ENCODE measurements around the gene PLVAP. TPM values are rescaled to one million over a fixed set of nuclear protein-coding genes. Genes with fewer than 3 reads are reported as not detected.

PLVAP gene
- total and polyA plus RNA-seq, 5 donors from 2014 or later: not detected

DNA sequence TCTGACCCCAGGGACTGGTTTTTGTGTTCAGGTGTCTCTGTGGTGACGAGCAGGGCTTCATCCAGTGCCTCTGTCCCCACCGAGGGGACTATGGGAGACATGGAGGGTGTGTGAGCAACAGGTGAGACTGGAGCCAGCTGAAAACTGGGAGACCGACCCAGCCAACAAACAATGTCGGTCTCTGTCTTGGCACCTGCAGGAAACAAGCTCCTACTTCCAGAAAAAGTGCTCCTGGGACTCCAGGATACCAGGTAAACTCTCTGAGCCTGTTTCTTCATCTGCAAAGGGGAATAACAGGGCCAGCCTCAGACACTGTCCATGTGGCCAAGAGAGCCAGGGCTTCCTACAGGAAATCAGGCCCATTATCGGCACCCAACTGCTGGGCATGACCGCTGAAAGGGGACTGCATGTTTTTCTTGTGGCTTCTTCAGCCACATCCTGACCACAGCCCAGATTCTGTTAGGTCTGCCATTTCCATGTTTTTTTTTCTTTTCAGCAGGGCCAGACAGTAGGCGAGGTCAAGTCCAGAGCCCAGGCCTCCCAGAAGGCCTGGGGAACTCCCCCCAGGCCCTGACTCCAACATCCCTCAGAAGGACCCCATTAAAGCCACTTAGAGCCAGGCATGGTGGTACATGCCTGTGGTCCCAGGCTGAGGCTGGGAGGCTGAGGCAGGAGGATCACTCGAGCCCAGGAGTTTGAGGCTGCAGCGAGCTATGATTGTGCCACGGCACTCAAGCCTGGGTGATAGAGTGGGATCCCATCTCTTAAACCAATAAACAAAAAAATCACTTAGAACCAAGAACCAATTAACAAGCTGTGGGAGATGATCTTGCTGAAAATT lies 29.1 kb upstream of the PLVAP start:
- DNase-seq: peak in 1 of 3 donors; percentile 49
- H3K4me3 ChIP-seq (ENCODE audit: low read depth, low read length): peak overlapping the region; percentile 90

DNA sequence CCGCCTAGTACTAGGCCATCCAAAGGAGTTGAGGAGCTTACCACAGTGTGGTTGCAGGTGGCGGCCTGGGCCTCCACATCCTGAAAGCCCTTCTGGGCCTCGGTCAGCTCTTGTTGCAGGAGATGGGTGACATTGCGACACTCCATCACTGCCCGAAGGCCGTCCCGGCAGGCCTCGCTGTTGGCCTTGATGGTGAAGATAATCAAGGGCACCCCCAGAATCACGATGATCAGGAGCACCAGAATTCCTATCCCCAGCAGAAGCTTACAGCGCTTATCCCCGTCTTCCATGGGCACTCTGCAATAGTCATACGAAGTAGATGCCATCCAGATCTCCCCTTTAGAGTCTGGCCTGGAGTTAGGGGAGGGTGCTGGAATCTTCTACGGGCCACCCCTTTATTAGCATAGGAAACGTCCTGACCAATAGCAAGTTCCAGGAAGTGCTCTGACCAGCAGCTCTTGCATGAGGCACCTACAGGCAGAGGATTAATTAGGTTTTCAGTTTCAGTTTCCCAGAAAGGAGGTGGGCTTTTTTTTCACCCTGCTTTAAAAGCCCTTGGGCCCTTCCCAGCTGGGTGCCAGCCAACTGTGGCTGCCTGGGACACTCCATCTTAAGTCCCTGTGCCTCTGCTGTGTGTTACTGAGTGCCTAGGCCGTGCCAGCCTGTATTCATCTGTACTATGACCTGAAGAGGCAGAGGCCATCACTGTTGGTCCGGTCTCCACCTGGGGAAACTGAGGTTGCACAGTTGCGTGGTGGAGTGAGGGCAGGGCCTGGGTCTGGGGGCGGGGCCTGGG lies 28.3 kb upstream of the PLVAP start, which contains the start of gene BST2:
Gene BST2 (minus strand): TSS at position 381 of the 796 bp plus-strand sequence. CDS start 55 bp downstream, at position 326.
- Histone ChIP-seq H3K4me1 (ENCODE audit: control insufficient read depth, insufficient read depth, low read length, poor library complexity, severe bottlenecking) (peaks cover 44% of the 10 kb centered on the region), H3K4me3 (ENCODE audit: low read depth, low read length) (peak within 1 kb of the TSS; percentile 90), H3K27ac (ENCODE audit: insufficient read depth, low read length, poor library complexity, severe bottlenecking) (peak within 1 kb of the TSS; percentile 87), H3K36me3 (ENCODE audit: control insufficient read depth, insufficient read depth, low read length) (peaks cover 7% of the 10 kb centered on the region), H3K9me3 (ENCODE audit: control insufficient read depth in 2 of 2, low read length in 2 of 2) (no peaks in the 10 kb centered on the region), H3K27me3 (ENCODE audit: control insufficient read depth, insufficient read depth, low read length) (no peaks in the 10 kb centered on the region)
- ATAC-seq (ENCODE audit: low read depth in 2 of 2) (peak; percentile 83 to 85), DNase-seq (peak; percentile 56 to 85 (median 59))
- Mint-ChIP-seq H3K27me3 (no peaks in the 10 kb centered on the region), H3K9me3 (no peaks in the 10 kb centered on the region), H3K4me3 (peak within 1 kb of the TSS; percentile 93 to 99 (median 94)), H3K36me3 (no peaks in the 10 kb centered on the region), H3K4me1 (peaks cover 10 to 48% (median 13%) of the 10 kb centered on the region in 4 donors), H3K27ac (peak within 1 kb of the TSS; percentile 89 to 98 (median 93))

More for the DNA sequence above, 29.1 kb upstream of the PLVAP start:
- no peaks in the 10 kb centered on the region for H3K27me3 Mint-ChIP-seq
- H3K4me1 Mint-ChIP-seq: peaks cover 10 to 48% (median 13%) of the 10 kb centered on the region in 4 donors
- H3K36me3 ChIP-seq (ENCODE audit: control insufficient read depth, insufficient read depth, low read length): peaks cover 9% of the 10 kb centered on the region
- no peaks in the 10 kb centered on the region for H3K9me3 Mint-ChIP-seq
- no peaks in the 10 kb centered on the region for H3K27me3 ChIP-seq (ENCODE audit: control insufficient read depth, insufficient read depth, low read length)
- H3K27ac Mint-ChIP-seq: peak overlapping the region; percentile 93 to 98 (median 94)
- H3K4me1 ChIP-seq (ENCODE audit: control insufficient read depth, insufficient read depth, low read length, poor library complexity, severe bottlenecking): peaks cover 44% of the 10 kb centered on the region
- H3K27ac ChIP-seq (ENCODE audit: insufficient read depth, low read length, poor library complexity, severe bottlenecking): peak overlapping the region; percentile 87
- peak in 1 of 2 donors; percentile 18 for ATAC-seq (ENCODE audit: low read depth in 2 of 2)
- no peaks in the 10 kb centered on the region for H3K36me3 Mint-ChIP-seq
- H3K4me3 Mint-ChIP-seq: peak overlapping the region; percentile 93 to 99 (median 94)
- no peaks in the 10 kb centered on the region for H3K9me3 ChIP-seq (ENCODE audit: control insufficient read depth in 2 of 2, low read length in 2 of 2)

DNA sequence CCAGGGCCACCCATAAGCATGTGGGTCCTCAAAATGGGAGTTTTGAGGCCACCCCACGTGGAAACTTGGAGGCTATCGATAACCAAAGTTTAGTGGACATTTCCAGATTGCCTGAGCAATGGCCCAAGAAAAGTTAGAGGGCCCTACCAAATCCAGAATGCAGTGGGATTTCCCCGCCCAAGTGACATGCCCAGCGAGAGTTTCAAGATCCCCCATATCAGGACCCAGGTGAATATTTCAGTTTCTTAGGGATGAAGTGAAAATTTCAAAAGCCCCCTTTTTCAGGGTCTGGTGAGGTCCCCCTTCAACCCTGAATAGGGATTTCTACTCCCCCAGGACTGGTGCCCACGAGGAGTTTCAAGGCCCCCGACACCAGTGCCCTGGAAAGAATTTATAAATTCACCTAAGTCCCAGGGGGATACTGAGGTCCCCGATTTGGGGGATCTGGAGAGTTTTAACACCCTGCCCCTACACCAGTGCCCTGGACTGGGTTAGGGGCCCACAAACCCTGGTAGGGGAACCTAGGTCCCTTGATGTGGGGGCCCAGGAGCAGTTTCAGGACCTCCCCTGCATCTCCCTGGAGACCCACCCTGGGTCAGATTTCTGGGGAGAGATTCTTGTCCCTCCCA lies 27.6 kb upstream of the PLVAP start:
- peak overlapping the region; percentile 93 to 99 (median 94) for H3K4me3 Mint-ChIP-seq
- H3K27ac ChIP-seq (ENCODE audit: insufficient read depth, low read length, poor library complexity, severe bottlenecking): peak overlapping the region; percentile 87
- H3K9me3 ChIP-seq (ENCODE audit: control insufficient read depth in 2 of 2, low read length in 2 of 2): no peaks in the 10 kb centered on the region
- ATAC-seq (ENCODE audit: low read depth in 2 of 2): no peak
- no peaks in the 10 kb centered on the region for H3K9me3 Mint-ChIP-seq
- no peaks in the 10 kb centered on the region for H3K27me3 Mint-ChIP-seq
- H3K27ac Mint-ChIP-seq: peak overlapping the region; percentile 89 to 98 (median 93)
- DNase-seq: no peak
- H3K27me3 ChIP-seq (ENCODE audit: control insufficient read depth, insufficient read depth, low read length): no peaks in the 10 kb centered on the region
- peaks cover 44% of the 10 kb centered on the region for H3K4me1 ChIP-seq (ENCODE audit: control insufficient read depth, insufficient read depth, low read length, poor library complexity, severe bottlenecking)
- H3K36me3 ChIP-seq (ENCODE audit: control insufficient read depth, insufficient read depth, low read length): peaks cover 7% of the 10 kb centered on the region
- peak overlapping the region; percentile 90 for H3K4me3 ChIP-seq (ENCODE audit: low read depth, low read length)
- H3K4me1 Mint-ChIP-seq: peaks cover 10 to 47% (median 13%) of the 10 kb centered on the region in 4 donors
- H3K36me3 Mint-ChIP-seq: no peaks in the 10 kb centered on the region

DNA sequence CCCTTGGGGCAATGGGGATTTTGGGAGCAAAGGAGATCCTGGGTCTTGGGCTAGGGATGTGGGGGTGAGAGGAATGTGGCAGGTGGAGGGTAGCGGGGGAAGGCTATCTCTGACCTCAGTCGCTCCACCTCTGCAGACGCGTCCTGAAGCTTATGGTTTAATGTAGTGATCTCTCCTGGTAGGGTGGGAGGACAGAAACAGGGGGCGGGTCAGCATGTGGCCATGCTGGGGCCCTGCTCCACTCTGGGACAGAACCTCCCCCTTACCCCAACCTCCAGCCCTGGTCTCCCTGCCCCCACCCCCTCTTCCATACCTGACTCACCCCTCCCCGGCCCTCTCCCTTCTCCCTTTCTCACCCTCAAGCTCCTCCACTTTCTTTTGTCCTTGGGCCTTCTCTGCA lies 26.9 kb upstream of the PLVAP start:
- Mint-ChIP-seq H3K27me3 (no peaks in the 10 kb centered on the region), H3K27ac (peak overlapping the region; percentile 90 to 95 (median 93)), H3K36me3 (no peaks in the 10 kb centered on the region), H3K4me1 (peaks cover 10 to 45% (median 13%) of the 10 kb centered on the region in 4 donors), H3K4me3 (peak overlapping the region; percentile 93 to 99 (median 94)), H3K9me3 (no peaks in the 10 kb centered on the region)
- Histone ChIP-seq H3K27ac (ENCODE audit: insufficient read depth, low read length, poor library complexity, severe bottlenecking) (peak overlapping the region; percentile 87), H3K4me1 (ENCODE audit: control insufficient read depth, insufficient read depth, low read length, poor library complexity, severe bottlenecking) (peaks cover 44% of the 10 kb centered on the region), H3K9me3 (ENCODE audit: control insufficient read depth in 2 of 2, low read length in 2 of 2) (no peaks in the 10 kb centered on the region), H3K36me3 (ENCODE audit: control insufficient read depth, insufficient read depth, low read length) (peaks cover 7% of the 10 kb centered on the region), H3K27me3 (ENCODE audit: control insufficient read depth, insufficient read depth, low read length) (no peaks in the 10 kb centered on the region), H3K4me3 (ENCODE audit: low read depth, low read length) (peak overlapping the region; percentile 90)
- DNase-seq (no peak), ATAC-seq (ENCODE audit: low read depth in 2 of 2) (no peak)

DNA sequence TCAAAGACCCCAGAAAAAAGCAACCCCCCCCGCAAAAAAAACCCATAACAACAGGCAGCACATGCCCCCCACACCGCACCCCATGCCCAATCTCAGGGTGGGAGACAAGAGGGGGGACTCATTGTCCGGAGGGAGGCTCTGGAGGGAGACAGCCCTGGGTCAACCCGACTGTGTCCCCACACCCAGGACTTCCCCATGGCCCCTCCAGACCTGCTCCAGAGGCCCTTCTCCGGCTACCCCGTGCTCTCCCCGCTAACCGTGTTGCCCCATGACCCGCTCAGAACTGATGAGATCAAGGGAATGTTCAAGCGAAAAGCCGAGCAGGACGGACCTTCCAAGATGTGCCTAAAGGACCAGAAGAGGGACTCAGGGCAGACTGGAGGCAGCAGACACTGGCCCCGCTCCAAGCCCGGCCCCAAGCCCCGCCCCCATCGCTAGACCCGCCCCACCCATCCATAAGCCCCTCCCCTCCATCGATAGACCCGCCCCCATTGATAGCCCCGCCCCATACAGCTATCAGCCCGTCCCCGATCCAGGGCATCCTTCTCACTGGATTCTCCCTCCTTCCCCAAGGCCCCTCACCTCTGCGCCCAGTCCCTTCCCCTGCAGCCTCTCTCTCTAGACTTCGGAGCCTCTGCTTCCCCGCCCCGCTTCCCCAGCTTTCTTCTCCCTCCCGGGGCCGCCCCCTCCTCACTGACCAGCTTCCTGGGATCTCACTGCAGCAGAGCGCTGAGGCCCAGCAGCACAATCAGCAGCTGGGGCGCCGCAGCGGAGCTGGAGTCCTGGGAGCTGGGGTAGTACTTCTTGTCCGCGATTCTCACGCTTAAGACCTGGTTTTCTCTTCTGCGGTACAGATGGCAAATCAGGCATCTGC lies 26.1 kb upstream of the PLVAP start:
- Mint-ChIP-seq H3K4me3 (peak overlapping the region; percentile 93 to 99 (median 94)), H3K36me3 (no peaks in the 10 kb centered on the region), H3K27me3 (no peaks in the 10 kb centered on the region), H3K4me1 (peaks cover 10 to 45% (median 13%) of the 10 kb centered on the region in 4 donors), H3K9me3 (no peaks in the 10 kb centered on the region), H3K27ac (peak overlapping the region in 2 of 3 donors; percentile 89 to 93)
- ATAC-seq (ENCODE audit: low read depth in 2 of 2): peak; percentile 17 to 22
- Histone ChIP-seq H3K4me3 (ENCODE audit: low read depth, low read length) (no peak overlapping the region), H3K27ac (ENCODE audit: insufficient read depth, low read length, poor library complexity, severe bottlenecking) (peak overlapping the region; percentile 87), H3K4me1 (ENCODE audit: control insufficient read depth, insufficient read depth, low read length, poor library complexity, severe bottlenecking) (peaks cover 41% of the 10 kb centered on the region), H3K9me3 (ENCODE audit: control insufficient read depth in 2 of 2, low read length in 2 of 2) (no peaks in the 10 kb centered on the region), H3K36me3 (ENCODE audit: control insufficient read depth, insufficient read depth, low read length) (peaks cover 7% of the 10 kb centered on the region), H3K27me3 (ENCODE audit: control insufficient read depth, insufficient read depth, low read length) (no peaks in the 10 kb centered on the region)
- peak in 2 of 3 donors; percentile 28 to 30 for DNase-seq

DNA sequence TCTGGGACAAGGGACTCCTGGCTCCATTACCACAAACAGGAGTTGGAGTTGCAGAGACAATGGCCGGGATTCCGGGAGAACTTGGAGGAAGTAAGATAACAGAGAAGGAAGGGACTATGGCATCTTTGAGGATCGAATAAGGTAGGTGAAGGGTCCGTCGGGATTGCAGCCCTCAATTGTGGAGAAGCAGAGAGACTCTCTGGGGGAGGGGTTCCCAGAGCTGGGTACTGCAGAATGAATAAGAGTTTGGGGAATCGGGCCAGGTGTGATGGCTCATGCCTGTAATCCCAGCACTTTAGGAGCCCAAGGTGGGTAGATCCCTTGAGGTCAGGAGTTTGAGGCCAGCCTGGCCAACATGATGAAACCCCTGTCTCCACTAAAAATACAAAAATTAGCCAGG lies 24.5 kb upstream of the PLVAP start:
- Histone ChIP-seq H3K9me3 (ENCODE audit: control insufficient read depth in 2 of 2, low read length in 2 of 2) (no peaks in the 10 kb centered on the region), H3K4me3 (ENCODE audit: low read depth, low read length) (no peak overlapping the region), H3K27me3 (ENCODE audit: control insufficient read depth, insufficient read depth, low read length) (no peaks in the 10 kb centered on the region), H3K27ac (ENCODE audit: insufficient read depth, low read length, poor library complexity, severe bottlenecking) (no peak overlapping the region), H3K4me1 (ENCODE audit: control insufficient read depth, insufficient read depth, low read length, poor library complexity, severe bottlenecking) (peaks cover 31% of the 10 kb centered on the region), H3K36me3 (ENCODE audit: control insufficient read depth, insufficient read depth, low read length) (peaks cover 7% of the 10 kb centered on the region)
- no peak for ATAC-seq (ENCODE audit: low read depth in 2 of 2)
- Mint-ChIP-seq H3K36me3 (peaks cover 3% of the 10 kb centered on the region), H3K27ac (no peak overlapping the region), H3K27me3 (no peaks in the 10 kb centered on the region), H3K9me3 (no peaks in the 10 kb centered on the region), H3K4me3 (peak overlapping the region in 2 of 4 donors; percentile 47 to 68), H3K4me1 (peaks cover 4 to 31% (median 7%) of the 10 kb centered on the region in 4 donors)
- DNase-seq: no peak
